ENCODE data around the gene TRIM48. TPM values are rescaled to one million over a fixed set of nuclear protein-coding genes. Genes with fewer than 3 reads are reported as not detected.
"Not testable (repeated sequence)": the region's sequence is repeated elsewhere in the genome, so short reads cannot be mapped to it uniquely, and the experiment has no call there.

Gene TRIM48, protein sequence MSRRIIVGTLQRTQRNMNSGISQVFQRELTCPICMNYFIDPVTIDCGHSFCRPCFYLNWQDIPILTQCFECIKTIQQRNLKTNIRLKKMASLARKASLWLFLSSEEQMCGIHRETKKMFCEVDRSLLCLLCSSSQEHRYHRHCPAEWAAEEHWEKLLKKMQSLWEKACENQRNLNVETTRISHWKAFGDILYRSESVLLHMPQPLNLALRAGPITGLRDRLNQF
- total RNA-seq = not detected

DNA sequence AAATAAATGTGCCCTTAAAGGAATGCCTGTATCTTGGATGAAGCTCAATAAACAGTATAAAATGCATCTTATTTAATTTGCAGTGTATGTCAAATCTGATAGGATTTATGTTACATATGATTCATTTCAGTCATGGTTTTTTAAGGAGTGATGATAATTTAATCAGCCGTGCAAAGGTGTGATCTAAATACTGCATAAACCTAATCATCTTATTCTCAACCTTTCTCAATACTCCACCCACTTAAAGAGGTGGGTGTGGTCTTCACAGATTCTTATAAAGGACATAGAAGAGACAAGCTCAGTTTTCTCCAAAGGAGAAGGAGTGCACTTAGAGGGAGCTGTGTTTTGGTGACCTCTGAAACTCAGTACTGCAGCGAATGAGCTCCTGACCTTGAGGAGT lies at the start of gene TRIM48:
Gene TRIM48, plus strand, starts transcription at position 301 of the 400 bp plus-strand sequence. CDS start 113 bp downstream, outside the sequence.
- H3K4me1 ChIP-seq; DNase-seq (ENCODE audit: low spot score in 2 of 2); H3K27me3 ChIP-seq; H3K36me3 ChIP-seq; H3K4me3 ChIP-seq; H3K9me3 ChIP-seq; H3K27ac ChIP-seq: not testable (repeated sequence)
- WGBS, 2 donors = 60 to 61% methylated on average over 2 of the region's 2 CpGs

DNA sequence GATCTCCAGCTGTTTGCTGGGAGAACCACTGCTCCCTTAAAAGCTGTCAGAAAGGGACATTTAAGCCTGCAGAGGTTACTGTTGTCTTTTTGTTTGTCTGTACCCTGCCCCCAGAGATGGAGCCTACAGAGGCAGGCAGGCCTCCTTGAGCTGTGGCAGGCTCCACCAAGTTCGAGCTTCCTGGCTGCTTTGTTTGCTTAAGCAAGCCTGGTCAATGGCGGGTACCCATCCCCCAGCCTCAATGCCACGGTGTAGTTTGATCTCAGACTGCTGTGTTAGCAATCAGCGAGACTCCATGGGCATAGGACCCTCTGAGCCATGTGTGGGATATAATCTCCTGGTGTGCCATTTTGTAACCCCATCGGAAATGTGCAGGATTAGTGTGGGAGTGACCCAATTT lies 23.6 kb upstream of the TRIM48 start:
- H3K27ac ChIP-seq, H3K4me1 ChIP-seq: not testable (repeated sequence)

DNA sequence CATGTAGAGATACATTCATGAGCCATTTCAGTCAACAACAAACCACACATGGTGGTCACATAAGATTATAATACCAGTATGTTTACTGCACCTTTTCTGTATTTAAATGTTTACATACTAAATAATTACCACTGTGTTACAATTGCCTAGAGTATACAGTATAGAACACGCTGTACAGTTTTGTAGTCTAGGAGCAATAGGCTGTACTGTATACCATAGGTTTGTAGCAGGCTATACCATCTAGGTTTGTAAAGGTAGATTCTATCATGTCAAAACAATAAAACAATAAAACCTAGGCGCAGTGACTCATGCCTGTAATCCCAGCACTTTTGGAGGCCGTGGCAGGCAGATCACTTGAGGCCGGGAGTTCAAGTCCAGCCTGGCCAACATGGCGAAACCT lies 1.1 kb downstream of the TRIM48 start:
- no peaks in the 10 kb centered on the region for H3K27me3 ChIP-seq
- TF ChIP-seq EP300 (IDR thresholded peaks at IDR 0.05) (no peak), POLR2A (IDR thresholded peaks at IDR 0.05) (no peak)
- TF ChIP-seq, protein P1, sequence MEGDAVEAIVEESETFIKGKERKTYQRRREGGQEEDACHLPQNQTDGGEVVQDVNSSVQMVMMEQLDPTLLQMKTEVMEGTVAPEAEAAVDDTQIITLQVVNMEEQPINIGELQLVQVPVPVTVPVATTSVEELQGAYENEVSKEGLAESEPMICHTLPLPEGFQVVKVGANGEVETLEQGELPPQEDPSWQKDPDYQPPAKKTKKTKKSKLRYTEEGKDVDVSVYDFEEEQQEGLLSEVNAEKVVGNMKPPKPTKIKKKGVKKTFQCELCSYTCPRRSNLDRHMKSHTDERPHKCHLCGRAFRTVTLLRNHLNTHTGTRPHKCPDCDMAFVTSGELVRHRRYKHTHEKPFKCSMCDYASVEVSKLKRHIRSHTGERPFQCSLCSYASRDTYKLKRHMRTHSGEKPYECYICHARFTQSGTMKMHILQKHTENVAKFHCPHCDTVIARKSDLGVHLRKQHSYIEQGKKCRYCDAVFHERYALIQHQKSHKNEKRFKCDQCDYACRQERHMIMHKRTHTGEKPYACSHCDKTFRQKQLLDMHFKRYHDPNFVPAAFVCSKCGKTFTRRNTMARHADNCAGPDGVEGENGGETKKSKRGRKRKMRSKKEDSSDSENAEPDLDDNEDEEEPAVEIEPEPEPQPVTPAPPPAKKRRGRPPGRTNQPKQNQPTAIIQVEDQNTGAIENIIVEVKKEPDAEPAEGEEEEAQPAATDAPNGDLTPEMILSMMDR (IDR thresholded peaks at IDR 0.05) = no peak
- H3K4me3 ChIP-seq = no peak overlapping the region
- H3K9me3 ChIP-seq = no peaks in the 10 kb centered on the region
- DNase-seq (ENCODE audit: low spot score in 2 of 2) = no peak
- 74 to 83% methylated on average over 5 of the region's 5 CpGs for WGBS, 2 donors
- H3K4me1 ChIP-seq = no peaks in the 10 kb centered on the region
- H3K36me3 ChIP-seq = no peaks in the 10 kb centered on the region
- no peak overlapping the region for H3K27ac ChIP-seq

More for the DNA sequence above, 23.6 kb upstream of the TRIM48 start:
- not testable (repeated sequence) for H3K27me3 ChIP-seq; DNase-seq (ENCODE audit: low spot score in 2 of 2); H3K36me3 ChIP-seq; H3K4me3 ChIP-seq
- peaks cover 0 to 12% (median 0%) of the 10 kb centered on the region in 4 donors for H3K9me3 ChIP-seq
- WGBS, 2 donors = 68 to 71% methylated on average over 5 of the region's 5 CpGs

Small RNA genes lying within 50 kb of the gene (small RNA-seq; reads per million reads assigned to genes)
- not detected for gene AP005597.4

Other genes starting within 250 kb of the TRIM48 start
- not detected for gene OR4A16, start 81.0 kb downstream of the TRIM48 start, total RNA-seq
- gene OR4A15, start 105.8 kb downstream of the TRIM48 start, total RNA-seq = not detected